Stimulated activated CD8-positive, alpha-beta memory T cell treated with anti-CD3 and anti-CD28 coated beads, Interleukin-7, amount 100 ng/mL, for 24 hours (primary cell): ENCODE measurements around the gene CNDP1.

Experiments used
- DNase-seq: peaks from one replicate; pipeline ENCODE4 v3.0.0-alpha.2; 2020; ENCODE audit warnings: low read depth

CNDP1 gene

DNA sequence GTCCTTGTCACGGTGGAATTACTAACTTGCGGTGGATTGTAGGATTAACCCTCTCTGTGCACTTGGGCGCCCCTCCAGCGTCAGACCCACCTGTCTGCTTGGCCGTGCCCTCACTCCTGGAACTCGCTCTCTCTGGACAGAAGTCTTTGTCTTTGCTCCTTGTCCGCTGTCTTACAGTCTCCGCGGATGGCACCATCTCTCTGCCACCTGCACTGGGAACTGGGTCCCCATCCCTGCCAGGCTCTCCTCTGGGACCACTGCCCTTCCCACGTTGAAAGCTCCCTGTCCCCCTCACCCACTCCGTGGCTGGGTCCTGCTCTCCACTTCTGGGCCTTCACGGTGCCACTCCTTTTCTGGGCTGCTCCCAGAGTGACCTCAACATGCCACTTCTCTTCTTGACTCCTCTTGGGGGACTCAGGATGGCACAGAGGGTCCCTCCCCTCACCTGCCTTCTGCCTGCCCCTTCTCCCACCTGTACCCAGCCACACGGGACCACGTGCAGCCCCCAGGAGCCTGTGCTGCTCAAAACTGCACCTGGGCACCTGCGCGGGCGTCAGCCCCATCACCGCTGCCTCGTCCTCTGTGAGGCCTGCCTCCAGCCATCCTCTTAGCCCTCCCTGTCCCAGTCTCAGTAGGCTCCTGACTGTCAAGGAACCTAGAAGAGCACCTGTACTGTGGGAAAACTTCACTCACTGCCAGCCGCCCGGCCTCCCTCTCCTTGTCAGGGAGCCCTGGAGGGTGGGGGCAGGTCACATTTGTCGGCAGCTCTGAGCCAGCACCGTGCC, 27.0 kb upstream of the CNDP1 start:
- no peak for DNase-seq

DNA sequence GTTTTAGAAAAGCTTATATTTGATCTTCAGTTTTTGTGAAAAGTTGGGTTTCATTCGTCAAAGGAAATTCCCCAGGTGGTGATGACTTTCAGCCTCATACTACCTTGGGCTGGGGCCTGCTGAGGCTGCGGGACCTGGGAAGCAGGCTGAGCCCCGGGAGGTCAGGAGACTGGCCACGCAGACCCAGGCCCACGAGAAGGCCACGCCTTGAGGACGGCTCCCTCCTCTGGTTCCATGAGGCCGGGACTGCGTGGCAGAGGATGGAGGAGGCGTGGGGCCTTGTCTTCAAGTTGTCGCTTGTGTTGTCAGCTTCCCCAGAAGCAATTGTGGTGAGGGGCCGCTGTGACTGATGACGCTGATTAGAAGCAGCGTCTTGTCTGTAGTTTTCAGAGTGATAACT, 26.4 kb upstream of the CNDP1 start:
- DNase-seq, result no peak

DNA sequence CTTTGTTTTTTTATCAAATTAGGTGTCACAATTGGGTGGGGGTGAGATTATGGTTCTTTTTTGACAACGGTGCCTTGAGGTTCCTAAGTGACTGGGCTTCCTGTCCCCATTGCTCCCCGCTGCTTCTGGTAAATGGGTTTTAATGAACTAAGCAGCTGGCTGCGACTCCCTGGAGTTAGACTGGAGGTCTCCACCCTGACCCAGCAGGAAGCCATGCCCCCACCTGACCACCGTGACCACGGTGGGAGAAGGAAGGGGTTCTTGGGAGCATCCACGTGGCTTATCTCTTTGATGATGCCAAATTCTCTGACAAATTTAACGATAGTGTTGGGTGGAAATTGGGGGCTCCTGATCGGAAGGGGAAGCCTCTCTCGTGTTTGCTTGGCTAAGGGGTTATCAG, 25.9 kb upstream of the CNDP1 start:
- no peak for DNase-seq

DNA sequence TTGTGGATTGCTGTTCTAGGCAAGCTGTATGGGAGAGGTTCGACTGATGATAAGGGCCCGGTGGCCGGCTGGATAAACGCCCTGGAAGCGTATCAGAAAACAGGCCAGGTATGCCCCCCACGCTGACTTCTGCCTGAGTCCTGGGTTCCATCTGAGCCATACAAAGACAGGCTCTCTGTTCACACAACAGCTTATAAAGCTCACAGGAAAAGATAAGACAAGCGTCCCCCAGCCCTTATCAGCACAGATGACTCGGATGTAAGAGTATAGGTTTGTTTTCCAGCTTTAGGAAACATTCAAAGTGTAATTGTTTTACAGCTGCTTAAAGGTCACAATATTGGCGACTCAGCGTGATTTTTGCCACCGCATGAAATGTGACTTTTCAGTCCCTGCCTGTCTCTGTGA, 25.5 kb upstream of the CNDP1 start:
- no peak for DNase-seq

DNA sequence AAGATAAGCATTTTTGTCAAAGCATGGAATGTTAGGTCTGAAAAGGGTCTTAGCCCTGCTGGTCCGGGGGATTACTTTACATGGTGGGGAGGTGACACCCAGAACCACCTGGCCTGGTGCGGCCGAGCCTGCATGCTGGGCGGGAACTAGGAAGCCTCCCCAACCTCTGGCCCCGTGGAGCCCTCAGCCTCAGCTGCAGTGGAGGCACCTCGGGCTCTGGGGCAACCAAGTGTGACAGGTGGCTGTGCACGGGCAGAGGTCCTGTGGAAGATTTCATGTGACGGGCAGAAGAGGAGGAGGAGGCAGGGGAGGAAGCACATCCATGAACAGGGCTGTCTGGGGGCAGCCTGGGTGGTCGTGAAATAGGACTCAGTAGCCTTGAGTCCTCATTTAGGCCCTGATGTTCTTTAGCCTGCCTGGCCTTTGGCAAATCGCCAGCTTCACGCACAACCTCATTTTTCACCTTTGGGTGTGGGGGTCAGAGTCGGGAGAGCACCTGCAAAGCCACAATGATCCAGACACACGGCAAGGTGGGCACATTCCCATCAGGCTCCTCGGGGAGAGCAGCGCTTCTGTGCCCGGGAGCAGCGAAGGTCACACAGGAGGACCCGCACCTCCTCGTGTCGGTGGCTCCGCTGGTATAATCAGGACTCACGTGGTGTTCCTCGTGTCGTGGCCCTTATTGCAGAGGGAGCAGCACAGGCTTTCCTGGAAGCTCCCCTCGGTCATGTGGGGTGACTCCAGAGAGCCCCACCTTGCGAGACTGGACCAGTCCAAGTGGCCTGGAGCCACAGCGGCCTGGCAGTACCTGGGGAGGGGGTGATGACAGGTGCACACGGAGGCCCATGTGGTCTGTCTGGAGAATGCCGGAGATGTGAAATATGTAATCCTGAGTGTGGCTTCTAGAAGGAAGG, 24.2 kb upstream of the CNDP1 start:
- DNase-seq, result no peak

DNA sequence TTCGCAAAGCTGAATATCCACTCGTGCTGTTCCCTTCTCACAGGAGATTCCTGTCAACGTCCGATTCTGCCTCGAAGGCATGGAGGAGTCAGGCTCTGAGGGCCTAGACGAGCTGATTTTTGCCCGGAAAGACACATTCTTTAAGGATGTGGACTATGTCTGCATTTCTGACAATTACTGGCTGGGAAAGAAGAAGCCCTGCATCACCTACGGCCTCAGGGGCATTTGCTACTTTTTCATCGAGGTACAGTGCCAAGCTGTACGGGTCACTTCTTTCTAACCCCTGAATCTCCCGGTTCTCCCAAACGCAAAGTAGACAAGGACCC, 23.6 kb upstream of the CNDP1 start:
- no peak for DNase-seq

DNA sequence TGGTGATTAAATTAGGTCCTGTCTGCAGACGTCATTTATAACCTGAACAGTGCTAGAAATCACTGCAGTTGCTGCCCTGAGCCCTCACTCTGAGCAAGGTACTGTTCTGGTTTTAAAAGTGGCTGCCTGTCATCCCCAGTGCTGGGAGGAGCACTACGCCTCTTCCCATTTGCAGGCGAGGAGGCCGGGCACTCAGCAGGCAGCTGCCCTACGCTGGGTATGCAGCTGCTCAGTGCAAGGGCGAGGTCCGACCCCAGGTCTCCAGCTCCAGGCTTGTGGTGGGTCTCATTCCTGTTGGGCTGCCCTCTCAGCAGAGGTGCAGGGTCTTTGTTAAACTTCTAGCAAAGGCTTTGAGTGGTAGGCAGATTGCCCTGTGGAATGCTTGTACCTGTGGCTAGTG, 22.5 kb upstream of the CNDP1 start:
- no peak for DNase-seq

DNA sequence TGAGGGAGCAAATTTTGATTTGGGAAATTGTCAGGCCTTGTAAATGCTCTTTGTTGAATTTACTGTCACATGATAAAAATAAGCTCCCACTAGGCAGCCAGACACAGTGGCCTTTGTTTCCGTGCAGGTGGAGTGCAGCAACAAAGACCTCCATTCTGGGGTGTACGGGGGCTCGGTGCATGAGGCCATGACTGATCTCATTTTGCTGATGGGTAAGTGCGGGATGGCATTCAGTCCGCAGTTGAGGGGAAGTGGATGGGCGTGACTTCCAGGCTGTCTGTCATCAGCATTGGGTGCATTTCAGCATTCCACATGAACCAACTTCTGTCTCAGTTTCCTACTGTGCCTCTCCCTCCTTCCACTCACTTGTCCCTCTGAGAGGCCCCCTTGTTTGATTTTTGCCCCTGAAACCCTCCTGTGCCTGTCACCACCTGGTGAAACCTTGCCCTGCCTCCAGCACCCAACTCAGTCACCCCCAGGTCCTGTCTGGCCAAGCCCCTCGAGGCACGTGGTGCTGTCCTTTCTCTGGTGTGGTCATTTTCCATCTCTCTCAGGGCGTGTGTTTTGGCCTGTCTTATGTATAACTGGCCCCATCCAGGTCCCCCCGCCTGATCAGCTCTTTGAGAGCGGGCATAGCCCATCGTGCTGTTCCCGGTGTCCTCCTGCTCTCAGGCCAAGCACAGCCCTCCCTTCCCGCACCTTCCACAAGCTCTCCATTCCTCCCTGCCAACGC, 21.8 kb upstream of the CNDP1 start:
- DNase-seq, result no peak

DNA sequence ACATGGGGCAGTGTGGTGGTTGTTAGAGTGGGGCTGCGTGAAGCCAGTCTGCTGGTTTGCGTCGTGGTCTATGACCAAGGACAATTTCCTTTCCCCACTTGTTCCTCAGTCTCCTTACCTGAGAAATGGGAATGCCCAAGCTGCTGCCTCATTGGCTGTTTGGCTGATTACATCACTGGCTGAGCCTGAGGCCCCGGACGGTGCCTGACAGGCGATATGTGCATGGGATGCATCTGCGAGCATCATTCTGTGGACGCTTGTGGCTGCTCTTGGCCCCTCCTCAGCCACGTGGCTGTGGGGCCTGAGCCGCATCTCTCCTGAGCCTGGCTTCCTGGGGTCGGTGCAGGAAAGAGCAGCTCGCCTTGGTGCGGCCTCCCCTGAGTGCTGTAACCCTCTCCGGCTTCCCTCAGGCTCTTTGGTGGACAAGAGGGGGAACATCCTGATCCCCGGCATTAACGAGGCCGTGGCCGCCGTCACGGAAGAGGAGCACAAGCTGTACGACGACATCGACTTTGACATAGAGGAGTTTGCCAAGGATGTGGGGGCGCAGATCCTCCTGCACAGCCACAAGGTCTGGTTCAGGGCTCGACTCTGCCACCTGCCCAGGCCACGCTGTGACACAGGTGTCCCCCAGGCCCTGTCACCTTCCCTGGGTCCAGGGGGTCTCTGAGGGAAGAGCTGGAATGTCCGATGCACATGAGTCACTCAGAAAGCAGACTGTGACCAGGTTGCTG, 21.0 kb upstream of the CNDP1 start:
- no peak for DNase-seq

DNA sequence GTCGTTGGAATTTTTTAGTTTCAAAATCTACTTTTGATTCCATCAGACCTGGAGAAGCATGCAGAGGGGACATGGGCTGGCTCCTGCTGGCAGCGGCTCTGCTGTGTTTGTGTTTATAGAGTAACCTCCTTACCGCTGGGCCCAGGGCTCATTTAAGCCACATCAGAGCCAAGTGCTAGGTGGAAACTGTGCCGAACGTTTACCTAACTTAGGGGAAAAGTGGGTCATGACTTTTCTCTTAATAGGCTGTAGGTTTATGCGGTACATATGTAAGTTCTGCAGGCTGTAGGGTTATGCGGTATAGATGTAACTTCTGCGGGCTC, 20.5 kb upstream of the CNDP1 start:
- DNase-seq, result no peak

DNA sequence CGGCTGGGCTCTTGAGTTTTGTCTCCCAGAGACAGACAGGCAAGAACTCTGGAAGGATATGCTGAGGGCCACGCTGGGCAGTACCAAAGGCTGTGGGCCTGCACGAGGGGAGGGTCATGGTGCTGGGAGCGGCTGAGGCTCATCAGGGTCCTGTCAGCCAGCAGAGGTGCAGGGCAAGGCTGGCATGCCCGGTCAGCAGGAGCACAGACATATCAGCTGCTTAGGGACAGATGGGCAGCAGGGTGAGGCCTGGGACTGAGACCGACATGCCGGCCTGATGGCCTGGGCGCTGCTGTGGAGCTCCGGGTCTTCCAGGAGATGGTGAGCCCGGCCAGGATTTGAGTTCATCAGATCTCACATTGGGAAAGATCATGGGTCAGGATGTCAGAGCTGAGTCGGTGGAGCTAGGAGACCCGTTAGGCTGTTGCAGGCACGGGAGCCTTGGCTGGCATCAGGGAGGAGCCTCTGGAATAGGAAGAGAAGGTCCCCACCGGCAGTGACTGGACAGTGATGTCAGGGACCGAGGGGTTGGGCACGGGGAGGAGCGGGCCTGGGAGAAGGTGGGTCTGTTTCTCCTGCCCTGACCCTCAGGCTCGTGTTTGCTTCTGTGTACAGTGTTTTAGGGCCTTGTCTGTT, 19.3 kb upstream of the CNDP1 start:
- no peak for DNase-seq

DNA sequence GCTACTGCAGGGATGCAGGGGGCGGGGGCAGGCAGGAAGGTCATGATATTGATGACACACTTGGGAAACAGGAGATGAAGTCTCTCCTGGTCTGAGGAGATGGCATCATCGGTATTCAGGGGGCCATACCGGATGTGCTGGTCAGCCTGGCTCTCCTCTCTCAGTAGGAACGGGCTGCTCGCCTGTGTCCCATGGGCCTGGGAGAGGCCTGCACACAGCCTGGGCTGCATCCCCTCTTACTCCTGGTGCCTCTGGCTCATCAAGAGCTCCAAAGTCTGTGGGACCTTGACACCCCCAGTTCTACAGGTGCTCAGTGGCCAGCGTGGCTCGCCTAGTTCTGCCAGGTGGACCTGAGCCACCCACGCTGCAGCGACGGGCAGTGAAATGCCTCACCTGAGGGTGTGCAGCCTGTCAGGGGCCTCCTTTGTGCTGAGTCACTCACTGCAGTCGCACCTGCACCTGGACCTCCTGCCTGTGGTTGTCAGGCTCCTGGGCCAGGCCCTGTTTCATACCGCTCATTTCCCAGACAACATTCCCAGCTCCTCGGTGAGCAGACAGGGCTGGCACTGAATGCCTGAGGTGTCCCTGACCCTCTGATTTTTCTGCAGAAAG, 18.6 kb upstream of the CNDP1 start:
- DNase-seq, result no peak

DNA sequence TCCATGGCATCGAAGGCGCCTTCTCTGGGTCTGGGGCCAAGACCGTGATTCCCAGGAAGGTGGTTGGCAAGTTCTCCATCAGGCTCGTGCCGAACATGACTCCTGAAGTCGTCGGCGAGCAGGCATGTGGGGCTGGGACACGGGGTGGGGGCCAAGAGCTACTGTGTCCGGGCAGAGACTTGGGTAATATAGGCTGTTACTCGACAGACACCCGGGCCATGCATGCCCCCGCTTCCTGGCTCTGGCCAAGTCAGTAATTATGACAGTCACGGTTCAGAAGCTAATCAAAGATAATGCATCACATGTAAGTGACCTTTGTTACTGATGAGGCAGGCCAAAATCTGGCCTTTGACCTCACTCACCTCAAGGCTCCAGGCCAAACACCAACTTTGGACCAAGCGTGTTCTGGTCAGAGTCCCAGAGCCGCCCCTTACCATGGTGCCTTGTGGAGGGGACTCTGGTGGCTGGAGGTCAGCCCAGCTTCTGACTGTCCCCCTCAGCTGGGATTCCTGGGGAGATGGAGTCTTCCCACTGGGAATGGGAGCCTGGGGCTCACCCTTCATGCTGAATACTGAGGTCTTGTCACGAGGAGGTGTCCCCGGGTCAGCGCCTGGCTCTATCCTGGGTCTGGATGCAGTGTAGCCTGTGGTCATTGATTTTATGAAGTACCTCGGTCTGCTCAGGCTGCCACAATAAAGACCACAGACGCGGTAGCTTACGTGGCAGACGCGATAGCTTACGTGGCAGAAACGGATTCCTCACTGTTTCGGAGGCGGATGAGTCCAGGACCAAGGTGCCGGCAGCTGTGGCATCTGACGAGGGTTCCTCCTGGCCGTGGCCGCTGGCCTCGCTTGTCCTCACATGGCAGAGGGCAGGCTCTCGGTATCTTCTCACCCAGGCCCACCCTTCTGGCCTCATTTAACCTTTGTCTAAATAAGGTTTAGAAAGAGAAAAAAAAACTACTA, 17.7 kb upstream of the CNDP1 start:
- DNase-seq, result no peak

DNA sequence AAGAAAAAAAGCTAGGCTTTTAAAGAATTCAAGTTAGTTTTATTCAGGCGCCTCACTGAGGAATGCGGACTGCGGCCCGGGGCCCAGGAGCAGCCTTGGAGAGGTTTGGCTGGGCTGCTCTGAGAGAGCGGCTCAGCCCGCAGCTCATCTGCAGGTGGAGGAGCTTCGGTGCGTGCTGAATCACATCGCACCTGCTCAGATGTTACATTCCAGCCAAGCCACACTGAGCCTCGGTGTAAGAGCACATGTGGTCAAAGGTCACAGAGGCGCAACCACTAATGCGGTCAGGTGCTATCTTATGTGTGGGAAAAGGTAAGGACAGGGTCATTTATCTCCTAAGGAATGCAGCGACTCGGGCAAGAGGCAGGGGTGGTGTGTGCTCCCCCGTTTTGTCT, 17.1 kb upstream of the CNDP1 start:
- DNase-seq, result no peak

DNA sequence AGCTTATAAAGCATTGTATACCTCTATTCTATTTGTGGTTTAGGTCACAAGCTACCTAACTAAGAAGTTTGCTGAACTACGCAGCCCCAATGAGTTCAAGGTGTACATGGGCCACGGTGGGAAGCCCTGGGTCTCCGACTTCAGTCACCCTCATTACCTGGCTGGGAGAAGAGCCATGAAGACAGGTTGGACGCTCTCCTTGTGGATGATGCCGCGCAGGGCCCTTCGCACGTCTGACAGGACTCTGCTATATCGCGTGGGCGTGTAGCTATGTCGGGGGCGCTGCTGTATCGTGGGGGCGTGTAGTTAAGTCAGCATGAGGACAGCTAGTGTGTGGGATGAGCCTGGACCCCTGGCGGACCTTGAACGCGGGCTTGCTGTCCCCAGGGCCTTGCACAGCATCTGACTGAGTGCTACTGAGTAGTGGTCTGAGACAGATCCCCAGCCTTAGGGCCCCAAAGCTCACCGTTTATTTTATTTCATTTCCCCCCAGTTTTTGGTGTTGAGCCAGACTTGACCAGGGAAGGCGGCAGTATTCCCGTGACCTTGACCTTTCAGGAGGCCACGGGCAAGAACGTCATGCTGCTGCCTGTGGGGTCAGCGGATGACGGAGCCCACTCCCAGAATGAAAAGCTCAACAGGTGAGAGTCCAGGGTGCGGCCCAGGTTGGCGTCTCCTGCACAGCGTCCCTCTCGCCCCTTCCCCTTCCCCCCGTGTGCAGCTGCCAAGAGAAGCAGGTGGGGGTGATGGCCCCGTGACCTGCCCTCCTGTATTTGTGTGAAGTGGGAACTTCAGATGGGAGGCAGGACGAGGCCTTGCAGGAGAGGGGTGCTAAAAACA, 15.6 kb upstream of the CNDP1 start:
- DNase-seq, result no peak

DNA sequence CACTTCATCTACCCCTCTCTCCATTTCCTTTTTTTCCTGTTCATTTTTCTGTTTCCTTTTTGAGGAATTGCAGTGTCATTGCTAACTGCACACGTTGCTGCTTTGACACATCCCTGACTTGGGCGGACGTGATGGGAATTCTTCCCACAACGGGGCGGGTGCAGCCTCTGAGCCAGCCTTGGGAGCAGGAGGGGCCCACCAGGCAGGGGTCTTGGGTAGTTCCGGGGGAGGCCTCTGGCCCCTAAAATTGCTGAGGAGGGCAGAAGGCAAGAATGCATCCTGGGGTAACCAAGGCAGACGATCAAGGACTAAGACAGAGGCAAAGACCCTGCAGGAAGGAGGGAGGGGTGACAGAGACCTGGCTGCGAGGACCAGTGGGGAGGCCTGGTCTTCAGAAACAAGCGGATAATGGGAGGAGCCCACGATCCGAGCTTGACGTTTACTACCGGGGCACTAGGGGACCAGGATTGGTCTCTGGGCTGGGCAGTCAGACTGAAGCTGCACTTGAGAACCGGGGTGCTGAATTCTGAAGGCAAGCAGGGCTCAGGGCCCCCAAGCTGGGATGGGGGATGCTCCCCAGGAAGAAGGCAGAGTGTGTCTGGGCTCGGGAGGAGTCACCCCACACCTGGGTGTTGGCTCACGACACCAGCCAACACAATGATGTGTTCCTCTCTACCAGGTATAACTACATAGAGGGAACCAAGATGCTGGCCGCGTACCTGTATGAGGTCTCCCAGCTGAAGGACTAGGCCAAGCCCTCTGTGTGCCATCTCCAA, 14.8 kb upstream of the CNDP1 start:
- DNase-seq, result no peak

DNA sequence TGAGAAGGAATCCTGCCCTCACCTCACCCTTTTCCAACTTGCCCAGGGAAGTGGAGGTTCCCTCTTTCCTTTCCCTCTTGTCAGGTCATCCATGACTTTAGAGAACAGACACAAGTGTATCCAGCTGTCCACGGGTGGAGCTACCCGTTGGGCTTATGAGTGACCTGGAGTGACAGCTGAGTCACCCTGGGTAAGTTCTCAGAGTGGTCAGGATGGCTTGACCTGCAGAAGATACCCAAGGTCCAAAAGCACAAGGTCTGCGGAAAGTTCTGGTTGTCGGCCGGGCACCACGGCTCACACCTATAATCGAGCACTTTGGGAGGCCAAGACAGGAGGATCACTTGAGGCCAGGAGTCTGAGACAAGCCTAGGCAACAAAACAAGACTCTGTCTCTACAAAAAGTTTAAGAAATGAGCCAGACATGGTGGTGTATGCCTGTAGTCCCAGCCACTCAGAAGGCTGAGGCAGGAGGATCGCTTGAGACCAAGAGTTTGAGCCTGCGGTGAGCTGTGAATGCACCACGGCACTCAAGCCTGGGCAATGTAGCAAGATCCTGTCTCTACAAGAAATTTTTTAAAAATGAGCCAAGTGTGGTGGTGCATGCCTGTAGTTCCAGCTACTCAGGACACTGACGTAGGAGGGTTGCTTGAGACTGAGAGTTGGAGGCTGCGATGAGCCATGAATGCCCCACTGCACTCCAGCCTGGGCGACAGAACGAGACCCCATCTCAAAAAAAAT, 14.0 kb upstream of the CNDP1 start:
- no peak for DNase-seq
